Mucosa of gallbladder (tissue), 1 donor: Measurements from ENCODE around the gene RAB3IL1. TPM values are rescaled to one million over a fixed set of nuclear protein-coding genes. Genes with fewer than 3 reads are reported as not detected.

Source experiments
- DNase-seq: peaks from one replicate; pipeline ENCODE4 v3.0.0-alpha.2; 2020; ENCODE audit warnings: low spot score
- total RNA-seq: library from RNA; stranded (reverse); gene quantifications from one replicate; pipeline ENCODE4 v1.2.1, GENCODE V29; 2021
- donor health status: DM: no; HTN: no; CAD: no.

Gene RAB3IL1
- total RNA-seq, 1 donor from 2014 or later = 12.1 TPM

GRCh38 chr11:61905801-61906521, 11.4 kb downstream of the RAB3IL1 start:
- no peak for DNase-seq

- no peak for DNase-seq
Observed at GRCh38 chr11:61905067-61905696, 12.2 kb downstream of the RAB3IL1 start.

DNA sequence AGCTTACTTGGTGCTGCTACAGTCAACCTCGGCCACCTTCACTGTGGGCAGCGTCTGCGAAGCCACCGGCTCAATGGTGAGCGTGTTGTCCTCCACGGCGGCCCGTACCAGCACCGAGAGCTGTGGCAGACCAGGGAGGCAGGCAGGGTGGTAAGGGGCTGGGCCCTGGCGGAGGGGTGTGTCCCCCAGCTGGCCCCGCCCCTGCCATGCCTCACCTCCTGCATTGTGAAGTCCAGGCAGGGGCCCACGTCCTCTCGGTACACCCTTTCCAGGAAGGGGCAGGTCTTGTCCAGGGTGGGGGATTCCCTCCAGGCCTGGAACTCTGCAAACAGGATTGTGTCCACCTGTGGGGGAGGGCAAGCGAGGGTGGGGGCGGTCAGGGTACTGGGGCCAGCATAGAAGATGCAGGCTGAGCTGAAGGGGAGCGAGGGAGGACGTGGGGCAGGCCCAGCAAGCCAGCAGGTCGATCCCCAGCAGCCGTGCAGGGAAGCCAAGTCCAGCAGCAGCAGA, 12.8 kb downstream of the RAB3IL1 start:
- peak; percentile 35 for DNase-seq

DNA sequence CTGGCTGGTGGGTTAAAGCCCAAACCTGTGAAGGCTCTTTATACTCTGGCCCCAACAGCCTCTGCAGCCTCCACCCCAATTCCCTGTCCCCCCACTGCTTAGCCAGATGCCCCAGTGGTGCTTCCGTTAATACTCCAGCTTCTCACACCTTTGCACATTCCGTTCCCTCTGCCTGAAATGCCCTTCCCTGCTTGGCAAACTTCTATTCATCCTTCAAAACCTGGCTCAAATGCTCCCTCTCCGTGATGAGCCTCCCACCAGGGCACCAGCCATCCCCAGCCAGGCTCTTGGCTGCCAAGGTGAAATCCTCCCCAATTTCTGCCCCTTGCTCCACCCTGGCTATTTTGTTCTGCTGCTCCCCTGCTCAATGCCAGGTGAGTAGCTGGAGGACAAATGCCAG, 13.5 kb downstream of the RAB3IL1 start:
- DNase-seq = no peak

GRCh38 chr11:61902313-61902712, 15.1 kb downstream of the RAB3IL1 start:
- DNase-seq = no peak

- DNase-seq = no peak
Observed at GRCh38 chr11:61901397-61901796, 16.0 kb downstream of the RAB3IL1 start.

DNA sequence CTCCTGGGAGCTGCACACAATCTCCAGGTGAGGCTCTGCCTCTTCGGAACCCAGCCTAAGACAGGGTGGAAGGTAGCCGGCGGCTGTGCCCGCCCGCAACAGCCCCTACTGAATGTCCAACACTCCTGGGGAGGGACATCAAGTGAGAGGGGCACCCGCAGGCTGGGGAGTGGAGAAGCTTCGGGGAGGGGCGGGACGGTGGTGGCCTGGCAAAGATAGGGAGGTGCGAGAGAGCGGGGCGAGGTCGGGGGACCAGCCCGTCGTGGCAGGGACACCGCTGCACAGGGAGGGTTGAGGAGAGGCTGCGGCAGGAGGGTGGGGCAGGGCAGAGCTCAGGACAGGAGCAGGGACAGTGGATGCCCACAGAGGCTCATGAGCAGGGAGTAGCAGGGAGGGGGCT, 17.1 kb downstream of the RAB3IL1 start:
- DNase-seq = no peak

DNA sequence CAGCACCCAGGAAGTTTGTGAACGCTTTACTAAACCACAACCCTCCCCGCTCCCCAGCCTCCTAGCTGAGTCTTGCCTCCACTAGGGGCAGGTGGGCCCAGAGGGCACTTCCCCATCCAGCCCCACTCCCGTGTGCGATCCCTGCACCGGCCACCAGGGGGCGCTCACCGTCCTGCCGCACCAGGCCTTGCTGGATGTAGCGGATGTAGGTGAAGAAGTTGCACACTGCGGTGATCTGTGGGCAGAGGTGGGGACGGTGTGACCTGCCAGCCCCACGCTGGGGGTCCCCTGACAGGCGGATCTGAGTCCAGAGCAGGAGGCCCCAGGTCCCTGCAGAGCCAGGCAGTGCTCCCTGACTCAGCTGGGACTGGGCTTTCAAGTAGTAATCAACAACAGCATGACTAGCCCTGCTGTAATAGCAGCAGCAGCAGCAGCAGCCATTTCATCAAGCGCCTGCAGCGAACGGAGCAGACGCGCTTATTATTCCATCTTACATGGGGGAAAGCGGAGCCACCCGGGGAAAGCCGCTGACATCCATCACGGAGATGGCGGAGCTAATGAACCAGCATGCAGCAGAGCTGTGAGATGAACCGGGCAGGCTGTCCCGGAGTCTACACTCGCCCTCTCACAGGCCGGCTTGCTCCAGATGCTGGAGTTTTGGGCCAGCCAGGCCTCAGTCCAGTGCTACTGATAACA, 18.1 kb downstream of the RAB3IL1 start:
- peak; percentile 83 for DNase-seq

DNA sequence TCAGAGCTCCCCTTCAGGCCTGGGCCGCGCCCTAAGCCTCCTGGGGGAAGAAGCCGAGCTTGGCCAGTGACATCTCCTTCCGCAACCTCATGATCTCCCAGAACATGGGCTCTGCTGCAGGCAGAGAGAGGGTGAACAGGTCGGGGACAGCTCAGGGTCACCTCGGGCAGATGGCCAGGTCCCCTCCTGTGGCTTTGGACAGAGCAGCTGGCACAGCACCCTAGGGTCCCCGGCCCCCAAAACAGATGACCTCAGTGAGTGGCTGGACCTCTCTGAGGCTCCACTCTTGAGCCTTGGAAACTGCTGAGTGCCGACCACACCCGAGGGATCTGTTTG, 19.2 kb downstream of the RAB3IL1 start:
- DNase-seq = no peak

- peak; percentile 69 for DNase-seq
Observed at GRCh38 chr11:61897387-61898246, 19.7 kb downstream of the RAB3IL1 start.

GRCh38 chr11:61896665-61897386, 20.5 kb downstream of the RAB3IL1 start:
- DNase-seq = no peak

DNA sequence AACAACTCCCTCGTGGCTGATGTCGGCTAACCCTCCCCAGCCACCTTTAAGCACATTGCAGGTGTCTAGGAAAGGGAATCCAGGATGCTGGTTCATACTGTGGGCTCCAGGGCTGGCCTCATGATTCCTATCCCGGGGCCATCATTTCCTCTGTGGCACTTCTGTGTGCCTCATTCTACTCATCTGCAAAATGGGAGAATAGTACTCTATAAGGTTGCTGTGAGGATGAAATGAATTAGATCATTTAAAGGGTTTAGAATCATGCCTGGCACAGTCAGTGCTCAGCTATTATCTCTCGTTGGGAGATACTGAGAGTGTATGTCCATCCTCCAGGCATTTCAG, 21.7 kb downstream of the RAB3IL1 start:
- no peak for DNase-seq

- no peak for DNase-seq
Observed at GRCh38 chr11:61895046-61895717, 22.2 kb downstream of the RAB3IL1 start.

- no peak for DNase-seq
Observed at GRCh38 chr11:61893981-61894380, 23.4 kb downstream of the RAB3IL1 start.

DNA sequence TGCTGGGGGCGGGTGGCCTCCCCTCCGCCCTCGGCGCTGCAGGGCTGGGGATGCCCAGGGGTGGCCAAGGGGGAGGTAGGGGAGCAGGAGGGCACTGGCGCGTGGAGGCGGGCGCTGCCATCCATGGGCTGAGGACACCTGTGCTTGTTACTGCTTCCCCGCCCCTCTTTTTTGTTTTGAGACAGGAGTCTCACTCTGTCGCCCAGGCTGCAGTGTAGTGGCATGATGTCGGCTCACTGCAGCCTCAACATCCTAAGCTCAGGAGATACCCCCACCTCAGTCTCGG, 25.3 kb downstream of the RAB3IL1 start:
- no peak for DNase-seq

GRCh38 chr11:61891331-61892084, 25.9 kb downstream of the RAB3IL1 start, which contains the start of gene FADS3:
FADS3 (minus strand) TSS chr11:61891545; CDS start chr11:61891381, 164 bp downstream.
- peak; percentile 75 for DNase-seq

DNA sequence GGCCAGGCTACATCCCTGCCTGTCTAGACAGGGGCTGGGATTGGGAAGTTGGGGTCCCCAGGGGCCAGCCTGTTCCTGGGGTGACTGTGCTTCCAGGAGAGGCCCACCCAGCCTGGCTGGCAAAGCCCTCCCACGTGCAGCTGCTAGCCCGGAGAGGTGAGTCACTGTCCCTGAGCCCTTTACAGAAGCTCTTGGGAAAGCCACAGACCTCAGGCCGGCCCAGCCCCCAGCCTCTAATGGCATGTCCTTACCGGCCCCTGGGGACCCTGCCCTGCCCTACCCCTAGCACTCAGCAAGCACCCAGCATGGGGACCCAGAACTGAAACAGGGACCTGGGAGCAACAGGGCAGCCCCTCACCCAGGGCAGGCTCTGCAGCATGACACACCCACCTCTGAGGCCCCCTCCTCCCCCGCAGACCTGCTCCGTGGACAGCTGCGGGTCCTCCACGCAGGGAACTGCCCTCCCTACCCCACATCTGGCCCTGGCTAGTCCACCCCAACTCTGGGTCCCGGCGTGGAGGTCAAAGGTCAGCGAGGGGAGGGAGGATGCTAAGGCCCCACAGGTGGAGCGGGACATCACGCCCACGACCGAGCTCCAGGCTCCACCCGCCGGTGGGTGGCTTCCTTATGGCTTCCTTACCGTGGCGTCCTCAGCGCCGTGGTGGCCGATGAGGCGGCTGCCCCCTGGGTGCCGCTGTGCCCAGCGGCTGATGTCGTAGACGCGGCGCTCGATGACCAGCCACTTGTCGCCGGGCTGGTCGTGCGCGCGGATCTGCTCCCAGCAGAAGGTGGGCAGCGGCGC, 26.6 kb downstream of the RAB3IL1 start:
- DNase-seq = peak; percentile 22

DNA sequence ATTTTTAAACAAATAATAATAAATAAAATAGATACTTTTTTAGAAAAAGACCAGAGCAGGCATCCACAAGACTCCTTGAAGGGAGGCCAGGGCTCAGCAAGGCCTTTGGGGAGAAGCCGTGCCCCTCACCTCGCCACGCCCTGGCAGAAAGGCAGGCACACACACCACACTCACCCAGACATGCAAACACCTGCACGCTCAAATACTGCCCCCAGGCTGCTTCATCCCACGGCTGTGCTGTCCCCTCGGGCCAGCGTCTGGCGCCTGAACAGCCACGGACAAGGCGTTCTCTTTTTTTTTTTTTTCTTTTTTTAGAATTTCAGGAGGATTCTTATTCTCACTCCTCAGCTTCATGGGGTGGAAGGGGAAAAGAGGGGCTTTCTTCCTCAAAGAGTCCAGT, 27.5 kb downstream of the RAB3IL1 start:
- DNase-seq = no peak

GRCh38 chr11:61888590-61888989, 28.8 kb downstream of the RAB3IL1 start:
- DNase-seq = no peak
